ENCODE measurements around the gene SLC9A9. TPM values are rescaled to one million over a fixed set of nuclear protein-coding genes. Genes with fewer than 3 reads are reported as not detected.
"Not testable (repeated sequence)": the region's sequence is repeated elsewhere in the genome, so short reads cannot be mapped to it uniquely, and the experiment has no call there.

The SLC9A9 gene
- total RNA-seq, 2 donors from 2014 or later: 23.6 to 31.0 TPM

GRCh38 chr3:143810166-143810952, 37.9 kb downstream of the SLC9A9 start:
- 92% methylated on average over 2 of the region's 2 CpGs for WGBS
- no peak overlapping the region for H3K4me3 ChIP-seq
- no peak for TF ChIP-seq POLR2A (IDR thresholded peaks at IDR 0.05)
- TF ChIP-seq CTCF (IDR thresholded peaks at IDR 0.05): no peak
- TF ChIP-seq POLR2AphosphoS5 (IDR thresholded peaks at IDR 0.05): no peak
- no peak overlapping the region for H3K27ac ChIP-seq
- H3K9me3 ChIP-seq: no peaks in the 10 kb centered on the region
- no peaks in the 10 kb centered on the region for H3K4me1 ChIP-seq (replicated peaks)
- H3K36me3 ChIP-seq: no peaks in the 10 kb centered on the region
- no peaks in the 10 kb centered on the region for H3K27me3 ChIP-seq (replicated peaks; ENCODE audit: insufficient read depth)
- no peak for DNase-seq (ENCODE audit: low spot score)
- intact Hi-C loops (cut with DNase I): no loop called here

- TF ChIP-seq POLR2A (IDR thresholded peaks at IDR 0.05): no peak
- TF ChIP-seq CTCF (IDR thresholded peaks at IDR 0.05): no peak
- no peak for TF ChIP-seq POLR2AphosphoS5 (IDR thresholded peaks at IDR 0.05)
- no peaks in the 10 kb centered on the region for H3K27me3 ChIP-seq (replicated peaks; ENCODE audit: insufficient read depth)
- H3K4me1 ChIP-seq (replicated peaks): no peaks in the 10 kb centered on the region
- WGBS: 14% methylated on average over 3 of the region's 3 CpGs
- no peaks in the 10 kb centered on the region for H3K36me3 ChIP-seq
- no peak overlapping the region for H3K4me3 ChIP-seq
- intact Hi-C loops (cut with DNase I): no loop called here
- no peak for DNase-seq (ENCODE audit: low spot score)
- peak overlapping the region in 1 of 2 donors; percentile 5 for H3K27ac ChIP-seq
- no peaks in the 10 kb centered on the region for H3K9me3 ChIP-seq
Measured at GRCh38 chr3:143809121-143809621, 39.1 kb downstream of the SLC9A9 start.

GRCh38 chr3:143808030-143808429, 40.2 kb downstream of the SLC9A9 start:
- Histone ChIP-seq H3K4me1 (replicated peaks) (no peaks in the 10 kb centered on the region), H3K9me3 (no peaks in the 10 kb centered on the region), H3K27ac (no peak overlapping the region), H3K4me3 (no peak overlapping the region), H3K36me3 (no peaks in the 10 kb centered on the region), H3K27me3 (replicated peaks; ENCODE audit: insufficient read depth) (no peaks in the 10 kb centered on the region)
- intact Hi-C loops (cut with DNase I): no loop called here
- 72% methylated on average over 2 of the region's 2 CpGs for WGBS
- TF ChIP-seq POLR2A (IDR thresholded peaks at IDR 0.05) (no peak), CTCF (IDR thresholded peaks at IDR 0.05) (no peak), POLR2AphosphoS5 (IDR thresholded peaks at IDR 0.05) (no peak)
- DNase-seq (ENCODE audit: low spot score): no peak

DNA sequence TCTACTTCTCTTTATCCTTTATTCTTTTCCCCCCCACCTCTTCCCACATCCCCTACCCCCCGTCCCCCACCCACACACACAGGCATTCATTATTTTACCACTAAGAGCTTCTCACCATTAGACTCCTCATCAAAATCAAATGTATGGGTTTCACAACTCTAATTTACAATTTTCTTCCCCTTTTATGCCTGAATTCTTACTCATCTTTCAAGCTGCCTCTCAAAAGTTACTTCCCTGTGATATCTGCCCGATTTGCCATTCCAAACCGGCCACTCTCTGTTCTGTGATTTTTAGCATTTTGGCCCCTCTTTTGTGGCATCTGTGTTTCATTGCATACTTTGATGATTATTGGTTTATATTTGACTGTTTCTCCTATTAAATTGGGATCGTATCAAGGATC, 42.2 kb downstream of the SLC9A9 start:
- Histone ChIP-seq H3K27ac (no peak overlapping the region), H3K36me3 (no peaks in the 10 kb centered on the region), H3K4me1 (replicated peaks) (no peaks in the 10 kb centered on the region), H3K9me3 (no peaks in the 10 kb centered on the region), H3K4me3 (no peak overlapping the region), H3K27me3 (replicated peaks; ENCODE audit: insufficient read depth) (no peaks in the 10 kb centered on the region)
- intact Hi-C loops (cut with DNase I): no loop called here
- no peak for TF ChIP-seq POLR2A (IDR thresholded peaks at IDR 0.05)
- no peak for TF ChIP-seq CTCF (IDR thresholded peaks at IDR 0.05)
- TF ChIP-seq POLR2AphosphoS5 (IDR thresholded peaks at IDR 0.05): no peak
- WGBS: 71% methylated on average over 4 of the region's 4 CpGs
- no peak for DNase-seq (ENCODE audit: low spot score)

- H3K4me1 ChIP-seq (replicated peaks); H3K9me3 ChIP-seq; DNase-seq (ENCODE audit: low spot score); H3K27me3 ChIP-seq (replicated peaks; ENCODE audit: insufficient read depth); intact Hi-C loops (cut with DNase I); H3K4me3 ChIP-seq; H3K36me3 ChIP-seq; H3K27ac ChIP-seq: not testable (repeated sequence)
- WGBS: 94% methylated on average over 7 of the region's 7 CpGs
Measured at GRCh38 chr3:143805476-143805875, 42.8 kb downstream of the SLC9A9 start.

GRCh38 chr3:143801046-143801445, 47.2 kb downstream of the SLC9A9 start:
- H3K4me1 ChIP-seq (replicated peaks); H3K27me3 ChIP-seq (replicated peaks; ENCODE audit: insufficient read depth); DNase-seq (ENCODE audit: low spot score); intact Hi-C loops (cut with DNase I); H3K4me3 ChIP-seq; H3K27ac ChIP-seq; H3K9me3 ChIP-seq; H3K36me3 ChIP-seq: not testable (repeated sequence)
- 84% methylated on average over 5 of the region's 5 CpGs for WGBS

GRCh38 chr3:143798151-143798550, 50.1 kb downstream of the SLC9A9 start:
- H3K9me3 ChIP-seq; intact Hi-C loops (cut with DNase I); H3K27ac ChIP-seq; H3K4me3 ChIP-seq; DNase-seq (ENCODE audit: low spot score); H3K27me3 ChIP-seq (replicated peaks; ENCODE audit: insufficient read depth); H3K4me1 ChIP-seq (replicated peaks); H3K36me3 ChIP-seq: not testable (repeated sequence)
- 91% methylated on average over 7 of the region's 7 CpGs for WGBS

Measured in prostate gland (tissue), 2 donors.